ENCODE results near the gene AOPEP.

The AOPEP gene

GRCh38 chr9:94717761-94718160, 8.7 kb upstream of the AOPEP start:
- FAIRE-seq (no peak), DNase-seq (ENCODE audit: low spot score) (peak; percentile 19)

- DNase-seq (ENCODE audit: low spot score), result no peak
- FAIRE-seq, result no peak
Observed at GRCh38 chr9:94718936-94719335, 7.6 kb upstream of the AOPEP start.

GRCh38 chr9:94719878-94720277, 6.6 kb upstream of the AOPEP start:
- no peak for DNase-seq (ENCODE audit: low spot score)
- FAIRE-seq, result no peak

GRCh38 chr9:94720846-94721549, 5.5 kb upstream of the AOPEP start:
- FAIRE-seq, result peak; percentile 27
- peak; percentile 18 for DNase-seq (ENCODE audit: low spot score)

GRCh38 chr9:94721754-94722153, 4.7 kb upstream of the AOPEP start:
- FAIRE-seq (no peak), DNase-seq (ENCODE audit: low spot score) (no peak)

- FAIRE-seq (no peak), DNase-seq (ENCODE audit: low spot score) (no peak)
Observed at GRCh38 chr9:94725293-94725692, 1.2 kb upstream of the AOPEP start.

GRCh38 chr9:94728719-94729118, 2.2 kb downstream of the AOPEP start:
- no peak for FAIRE-seq

GRCh38 chr9:94729199-94729598, 2.7 kb downstream of the AOPEP start:
- no peak for FAIRE-seq

More at GRCh38 chr9:94728719-94729118, 2.2 kb downstream of the AOPEP start:
- DNase-seq (ENCODE audit: low spot score), result no peak

GRCh38 chr9:94734054-94734754, 7.7 kb downstream of the AOPEP start:
- no peak for FAIRE-seq
- no peak for DNase-seq (ENCODE audit: low spot score)

More at GRCh38 chr9:94729199-94729598, 2.7 kb downstream of the AOPEP start:
- no peak for DNase-seq (ENCODE audit: low spot score)

GRCh38 chr9:94736759-94737158, 10.3 kb downstream of the AOPEP start:
- FAIRE-seq (no peak), DNase-seq (ENCODE audit: low spot score) (no peak)

- no peak for DNase-seq (ENCODE audit: low spot score)
- no peak for FAIRE-seq
Observed at GRCh38 chr9:94740145-94740840, 13.8 kb downstream of the AOPEP start.

GRCh38 chr9:94741866-94742265, 15.4 kb downstream of the AOPEP start:
- FAIRE-seq (no peak), DNase-seq (ENCODE audit: low spot score) (no peak)

- peak; percentile 99 for DNase-seq (ENCODE audit: low spot score)
- peak; percentile 98 for FAIRE-seq
Observed at GRCh38 chr9:94743035-94743954, 16.8 kb downstream of the AOPEP start.

GRCh38 chr9:94745806-94746540, 19.5 kb downstream of the AOPEP start:
- DNase-seq (ENCODE audit: low spot score), result no peak
- no peak for FAIRE-seq

GRCh38 chr9:94746541-94747370, 20.3 kb downstream of the AOPEP start:
- DNase-seq (ENCODE audit: low spot score) (no peak), FAIRE-seq (no peak)

GRCh38 chr9:94754976-94755475, 28.5 kb downstream of the AOPEP start:
- FAIRE-seq (no peak), DNase-seq (ENCODE audit: low spot score) (no peak)

GRCh38 chr9:94757158-94757557, 30.7 kb downstream of the AOPEP start:
- DNase-seq (ENCODE audit: low spot score) (peak; percentile 91), FAIRE-seq (peak; percentile 98)

- DNase-seq (ENCODE audit: low spot score), result no peak
- FAIRE-seq, result no peak
Observed at GRCh38 chr9:94758031-94758430, 31.5 kb downstream of the AOPEP start.

GRCh38 chr9:94758880-94759279, 32.4 kb downstream of the AOPEP start:
- FAIRE-seq (no peak), DNase-seq (ENCODE audit: low spot score) (no peak)
